DOHH2 (cell line): ENCODE measurements around the gene CYSLTR2.

ENCODE experiments used
- CTCF ChIP-seq: fragments of 200-600 bp; sonication (generic); IDR thresholded peaks from one replicate; pipeline ENCODE4 v1.5.1; 2014; ENCODE audit warnings: antibody characterized with exemption, mild to moderate bottlenecking, low read depth, low read length; ENCODE audit not compliant: poor library complexity, severe bottlenecking
- EZH2phosphoT487 ChIP-seq: fragments of 200-600 bp; sonication (generic); IDR thresholded peaks from 2 replicates; pipeline ENCODE4 v1.6.1; 2017; ENCODE audit warnings: borderline replicate concordance, mild to moderate bottlenecking, antibody characterized with exemption, low read length, moderate library complexity, mixed read lengths

DNA sequence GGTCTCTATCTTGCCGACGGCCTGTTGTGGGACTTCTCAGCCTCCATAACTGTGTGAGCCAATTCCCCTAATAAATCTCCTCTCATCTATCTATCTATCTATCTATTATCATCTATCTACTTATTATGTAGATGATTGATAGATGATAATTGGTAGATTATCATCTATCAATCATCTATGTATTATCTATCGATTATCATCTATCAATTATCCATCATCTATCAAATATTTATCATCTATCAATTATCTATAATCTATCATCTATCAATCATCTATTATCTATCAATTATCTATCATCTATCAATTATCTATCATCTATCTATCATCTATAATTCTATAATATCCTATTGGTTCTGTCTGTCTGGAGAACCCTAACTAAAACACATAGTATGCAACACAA is 33.5 kb downstream of the CYSLTR2 start:
- no peak for TF ChIP-seq CTCF
- TF ChIP-seq EZH2phosphoT487: no peak
